GM19324 (cell line): ENCODE data around the gene ERF.

ENCODE experiments used
- ATAC-seq: cut with Tn5 transposase; IDR thresholded peaks from one replicate; pipeline ENCODE4 v1.9.1; 2021; ENCODE audit warnings: mild to moderate bottlenecking, moderate library complexity; ENCODE audit not compliant: unreplicated experiment, low FRiP score

ERF gene

DNA sequence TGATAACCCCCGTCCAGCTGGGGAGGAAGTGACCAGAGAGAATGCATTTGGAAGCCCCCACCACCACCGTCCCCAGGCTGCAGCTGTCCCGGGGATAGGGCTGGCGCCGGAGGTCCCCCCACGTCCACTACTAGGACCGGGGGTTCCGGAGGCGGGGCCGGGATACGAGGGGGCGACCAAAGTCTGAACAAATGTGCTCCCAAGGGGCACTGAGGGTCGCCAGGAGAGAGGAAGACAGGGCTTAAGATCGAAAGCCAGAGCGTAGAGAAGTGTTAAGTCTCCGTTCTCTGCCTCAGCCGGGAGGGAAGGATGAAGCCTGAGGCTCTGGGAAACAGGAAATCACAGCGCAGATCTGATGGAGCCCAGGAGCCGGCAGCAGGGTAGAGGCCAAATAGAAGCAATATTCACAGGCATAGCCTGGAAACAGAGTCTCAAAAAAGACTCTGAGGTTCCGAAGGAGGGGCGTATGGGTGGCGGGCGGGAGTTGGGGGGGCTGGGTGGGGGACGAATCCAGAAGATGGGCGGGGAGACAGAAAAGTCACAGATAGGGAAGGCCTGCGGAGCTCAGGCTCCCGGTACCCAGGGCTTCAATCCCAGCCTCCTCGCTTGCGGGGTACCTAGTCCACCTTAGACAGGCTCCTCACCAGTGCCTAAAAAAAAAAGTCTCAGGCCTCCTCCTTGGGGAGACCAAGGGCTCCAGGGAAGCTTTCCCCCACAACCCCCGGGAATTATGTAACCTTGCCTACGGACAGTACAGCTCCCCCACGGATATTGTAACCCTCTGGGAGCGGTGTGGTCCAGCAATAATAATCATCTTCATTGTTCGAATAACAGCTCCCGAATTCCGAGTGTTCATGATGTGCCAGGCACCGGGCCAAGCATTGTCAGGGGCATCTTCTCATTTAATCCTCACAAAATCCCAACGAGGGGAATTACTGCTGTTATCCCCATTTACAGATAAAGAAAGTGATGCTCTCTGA, 1.1 kb upstream of the ERF start:
- no peak for ATAC-seq

DNA sequence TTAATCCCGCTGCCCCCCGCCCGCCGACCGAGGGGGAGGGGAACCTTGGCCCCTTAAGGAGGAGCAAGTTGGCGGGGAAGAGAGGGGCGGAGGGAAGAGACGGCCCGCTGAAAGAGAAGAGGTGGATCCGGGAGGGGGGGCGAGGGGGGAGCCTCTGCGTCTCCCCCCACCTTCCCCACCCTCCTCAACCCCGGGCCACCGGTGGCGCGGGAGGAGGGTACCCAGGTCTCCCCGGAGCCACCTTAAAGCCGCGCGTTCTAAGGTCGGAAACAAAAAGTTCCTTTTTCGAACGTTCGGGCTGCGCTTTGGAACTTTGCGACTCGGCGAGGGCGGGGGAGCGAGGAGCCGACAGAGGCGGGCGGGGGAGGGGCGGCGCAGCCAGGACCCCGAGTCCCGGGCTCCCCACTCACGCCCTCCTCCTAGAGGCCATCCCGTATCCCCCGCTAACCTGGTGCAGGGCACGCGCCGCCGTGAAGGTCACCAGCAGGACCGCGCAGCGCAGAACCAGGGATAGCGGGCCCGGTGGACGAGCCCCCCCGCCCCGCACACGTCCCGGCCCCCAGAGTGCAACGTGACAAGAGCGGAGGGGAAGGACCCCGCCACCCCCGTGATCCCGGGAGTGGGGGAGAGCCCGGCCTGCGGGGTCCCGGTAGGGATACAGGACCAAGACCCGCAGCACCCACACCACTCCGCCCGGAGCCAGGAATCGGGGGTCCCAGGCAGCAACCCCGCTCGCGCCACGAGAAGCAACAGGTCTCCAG, 659 bp downstream of the ERF start:
- peak; percentile 37 for ATAC-seq

DNA sequence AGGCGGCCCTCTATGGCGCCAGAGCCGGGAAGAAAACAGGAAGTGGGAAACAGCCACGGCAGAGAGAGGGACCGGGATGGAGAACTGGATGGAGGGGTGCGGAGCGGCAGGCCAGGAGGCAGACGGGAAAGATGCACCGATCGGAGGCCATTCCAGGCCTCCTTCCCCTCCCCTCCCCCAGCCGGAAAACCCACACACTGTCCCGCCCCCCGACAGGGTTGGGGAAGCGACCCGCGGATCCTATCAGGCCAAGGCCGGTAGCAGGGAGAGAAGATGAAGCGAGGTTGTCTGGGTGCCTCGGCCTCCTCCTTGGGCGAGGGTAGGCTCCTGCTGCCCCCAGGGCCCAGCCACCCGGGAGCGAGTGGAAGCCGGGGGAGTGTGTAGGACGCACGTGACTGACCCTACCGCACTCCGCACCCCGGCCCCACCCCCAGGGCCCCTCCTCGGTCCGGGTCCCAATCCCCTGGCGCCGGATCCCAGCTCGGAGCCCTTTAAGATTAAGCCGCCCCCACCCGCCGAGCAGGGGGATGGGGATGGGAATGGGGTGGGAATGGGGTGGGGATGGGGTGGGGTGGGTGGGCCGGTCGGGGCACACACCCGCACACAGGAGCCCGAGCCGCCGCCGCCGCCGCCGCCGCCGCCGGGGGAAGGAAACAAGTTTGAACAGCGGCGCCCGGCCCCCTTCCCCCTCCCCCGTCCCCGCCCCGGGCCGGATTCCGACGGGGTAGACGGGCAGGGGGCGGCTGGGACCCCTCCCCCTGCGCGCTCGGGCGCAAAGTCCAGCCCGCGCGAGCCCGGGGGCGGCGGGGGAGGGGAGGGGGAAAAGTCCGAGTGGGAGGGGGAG, 1.5 kb downstream of the ERF start:
- ATAC-seq, result peak; percentile 5

DNA sequence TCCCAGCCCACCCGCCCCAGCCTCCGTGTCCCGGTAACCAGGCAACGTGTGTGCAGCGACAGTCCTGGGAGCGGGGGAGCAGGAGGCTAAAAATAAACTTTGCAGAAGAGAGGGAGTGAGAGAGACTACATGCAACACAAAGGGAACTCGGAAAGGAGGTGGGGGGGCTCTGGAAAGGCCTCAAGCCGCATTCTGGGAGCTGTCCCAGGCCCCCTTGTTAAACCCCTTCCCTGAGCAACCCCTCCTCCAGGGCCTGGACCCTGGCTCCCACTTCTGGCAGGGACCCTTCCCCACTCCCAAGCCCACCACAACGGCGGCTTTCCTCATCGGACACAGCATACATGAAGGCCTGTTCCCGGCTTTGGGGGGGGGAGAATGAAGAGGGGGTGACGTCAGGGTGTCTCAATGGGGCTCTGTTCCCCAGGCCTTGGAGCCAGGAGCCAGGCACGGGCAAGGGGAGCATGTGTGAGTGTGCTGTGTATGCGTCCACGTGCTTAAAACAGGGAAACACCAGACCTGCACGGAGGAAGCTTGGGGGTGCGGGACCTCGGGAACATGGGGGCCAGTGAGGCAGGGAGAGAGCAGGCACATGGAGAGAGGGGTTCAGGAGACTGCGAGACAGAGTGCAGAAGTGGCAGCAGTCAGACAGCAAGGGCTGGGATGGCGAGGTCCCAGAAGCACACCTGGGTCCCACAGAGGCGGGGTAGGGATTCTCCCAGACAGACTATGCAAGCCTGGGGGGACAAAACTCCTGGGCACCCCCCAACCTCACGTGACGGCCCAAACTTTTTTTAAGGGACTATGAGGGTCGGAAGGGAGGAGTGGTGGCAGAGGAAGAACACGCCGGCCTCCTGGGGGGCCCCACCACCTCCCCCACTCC, 2.3 kb downstream of the ERF start:
- ATAC-seq, result no peak

DNA sequence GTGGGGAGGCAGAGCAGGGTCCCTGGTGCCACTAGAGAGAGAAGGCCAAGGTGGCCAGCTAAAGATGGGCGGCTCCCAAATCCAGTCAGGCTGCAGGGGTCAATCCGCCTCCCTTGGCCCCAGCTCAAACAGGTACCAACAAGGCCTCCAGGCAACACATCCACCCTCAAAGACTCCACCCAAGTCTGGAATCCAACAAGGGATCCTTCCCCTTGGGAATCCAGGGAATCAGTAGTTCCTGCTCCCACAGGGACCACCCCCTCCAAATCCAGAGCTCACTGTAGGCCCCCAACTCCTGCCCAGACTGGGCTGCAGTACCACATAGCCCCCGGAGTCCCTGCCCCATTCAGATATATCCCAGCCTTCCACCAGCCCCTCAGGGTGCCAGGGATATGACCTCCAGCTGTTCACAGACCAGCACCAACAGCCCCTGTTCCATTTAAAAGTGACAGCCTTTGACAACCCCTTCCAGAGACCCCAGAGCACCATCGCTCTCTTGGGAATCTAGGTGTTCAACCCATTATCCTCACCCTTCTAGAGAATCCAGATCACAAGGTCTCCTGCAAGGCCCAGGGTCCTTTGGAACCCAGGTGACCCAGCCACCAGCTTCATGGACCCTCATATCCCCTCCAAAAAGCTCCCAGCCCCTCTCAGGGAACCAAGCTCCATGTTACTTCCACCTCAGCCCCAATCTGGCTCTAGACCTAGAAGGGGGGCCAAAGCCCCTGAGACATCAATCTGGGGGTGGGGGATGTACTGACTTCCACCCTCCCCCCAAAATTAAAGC, 3.2 kb downstream of the ERF start:
- no peak for ATAC-seq

DNA sequence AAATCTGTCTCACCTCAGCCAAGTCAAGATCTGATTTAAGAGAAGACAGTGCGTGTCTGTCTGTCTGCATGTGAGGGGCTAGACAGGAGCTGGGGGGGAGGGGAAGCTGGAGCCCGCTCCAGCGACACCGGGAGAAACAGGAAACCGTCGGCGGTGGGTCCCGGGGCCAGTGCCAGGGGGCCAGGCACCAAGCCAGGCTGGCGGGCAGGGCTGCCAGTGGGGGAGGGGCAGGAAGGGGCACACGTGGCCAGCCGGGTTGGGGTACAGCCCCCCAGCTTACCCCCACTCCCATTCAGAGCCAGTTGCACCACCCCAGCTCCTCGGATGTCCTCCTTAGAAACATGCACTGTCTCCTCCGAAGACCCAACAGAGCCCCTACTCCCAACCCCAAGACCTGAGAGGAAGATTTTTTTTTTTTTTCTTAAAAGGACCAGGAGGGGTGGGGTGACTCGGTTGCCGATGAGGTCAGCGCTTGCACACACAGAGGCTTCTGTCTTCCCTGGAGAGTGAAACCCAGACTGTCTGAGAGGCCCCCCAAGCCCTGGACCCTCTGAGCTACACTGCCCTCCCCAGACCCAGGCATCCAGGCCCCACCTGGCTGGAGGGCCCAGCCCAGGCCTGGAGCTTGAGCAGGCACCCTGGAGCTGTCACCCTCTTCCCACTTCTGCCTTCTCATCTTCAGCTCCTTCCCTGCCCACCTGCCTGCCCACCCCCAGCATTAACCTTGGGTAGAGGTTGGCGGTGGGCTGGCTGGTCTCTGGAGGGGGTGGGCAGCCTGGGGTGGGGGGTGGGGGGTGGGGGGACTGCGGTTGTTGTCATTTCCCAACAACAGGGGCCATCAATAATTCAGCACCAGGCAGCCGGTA, 4.0 kb downstream of the ERF start:
- ATAC-seq, result no peak

DNA sequence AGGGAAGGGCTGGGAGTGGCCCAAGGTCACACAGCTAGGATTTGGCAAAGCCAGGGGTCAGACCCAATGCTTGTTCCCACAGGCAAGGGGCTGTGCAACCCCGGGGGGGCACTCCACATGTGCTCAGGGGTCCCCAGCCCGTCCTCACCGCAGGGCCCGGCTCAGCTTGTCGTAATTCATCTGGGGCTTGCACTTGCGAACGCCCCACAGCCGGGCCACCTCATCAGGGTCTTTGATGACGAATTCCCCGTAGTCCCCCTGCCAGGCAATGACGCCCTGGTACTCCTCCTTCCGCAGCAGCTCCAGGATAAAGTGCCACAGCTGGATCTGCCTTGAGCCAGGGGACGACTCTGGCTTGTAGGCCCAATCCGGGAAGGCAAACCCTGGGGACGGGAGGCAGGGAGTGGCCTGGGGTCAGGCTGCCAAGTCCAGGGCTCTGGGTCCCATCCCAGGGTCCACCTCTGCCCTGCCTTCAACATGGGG, 4.7 kb downstream of the ERF start:
- ATAC-seq, result no peak

DNA sequence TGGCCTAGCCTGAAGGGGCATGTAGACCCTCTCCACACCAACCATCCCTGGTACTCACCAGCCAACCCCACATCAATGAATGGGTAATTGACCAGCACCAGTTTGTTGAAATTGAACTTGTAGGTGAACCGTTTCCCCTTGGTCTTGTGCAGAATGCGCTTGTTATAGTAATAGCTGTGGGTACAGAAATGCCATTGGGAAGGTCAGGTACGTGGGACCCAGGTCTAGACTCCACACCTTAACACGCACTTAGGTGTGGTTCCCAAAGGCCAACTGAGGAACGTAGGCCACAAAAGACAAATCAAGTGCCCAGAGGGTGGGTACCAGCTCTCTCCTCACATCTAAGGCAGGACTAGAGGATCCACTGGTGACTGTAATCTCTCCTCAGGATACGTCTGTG, 5.2 kb downstream of the ERF start:
- no peak for ATAC-seq

DNA sequence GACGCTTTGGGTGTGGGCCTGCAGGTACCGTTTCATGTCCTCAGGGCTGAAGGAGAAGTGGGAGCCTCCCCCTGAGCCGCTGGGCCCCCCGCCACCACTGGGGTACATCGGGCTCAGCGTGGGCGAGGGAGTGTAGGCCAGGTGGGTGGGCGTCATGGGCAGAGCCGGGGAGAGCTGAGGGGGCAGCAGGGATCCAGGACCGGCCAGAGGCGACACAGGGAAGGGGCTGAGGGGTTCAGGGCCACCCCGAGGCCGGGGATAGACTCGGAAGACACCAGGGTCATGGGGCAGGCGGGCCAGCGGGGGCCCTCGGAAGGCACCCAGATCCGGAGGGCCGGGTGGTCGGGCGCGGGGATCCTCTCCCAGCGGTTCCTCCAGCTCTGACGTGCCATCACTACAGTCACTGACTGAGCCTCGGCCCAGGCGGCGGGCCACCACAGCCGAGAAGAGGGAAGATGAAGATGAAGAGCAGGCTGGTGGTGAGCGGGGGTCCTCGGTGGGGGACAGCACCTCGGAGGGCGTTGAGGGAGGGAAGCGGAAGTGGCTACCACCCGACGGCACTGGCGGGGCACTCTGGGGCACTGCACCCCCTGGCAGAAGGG, 5.7 kb downstream of the ERF start:
- ATAC-seq, result no peak

DNA sequence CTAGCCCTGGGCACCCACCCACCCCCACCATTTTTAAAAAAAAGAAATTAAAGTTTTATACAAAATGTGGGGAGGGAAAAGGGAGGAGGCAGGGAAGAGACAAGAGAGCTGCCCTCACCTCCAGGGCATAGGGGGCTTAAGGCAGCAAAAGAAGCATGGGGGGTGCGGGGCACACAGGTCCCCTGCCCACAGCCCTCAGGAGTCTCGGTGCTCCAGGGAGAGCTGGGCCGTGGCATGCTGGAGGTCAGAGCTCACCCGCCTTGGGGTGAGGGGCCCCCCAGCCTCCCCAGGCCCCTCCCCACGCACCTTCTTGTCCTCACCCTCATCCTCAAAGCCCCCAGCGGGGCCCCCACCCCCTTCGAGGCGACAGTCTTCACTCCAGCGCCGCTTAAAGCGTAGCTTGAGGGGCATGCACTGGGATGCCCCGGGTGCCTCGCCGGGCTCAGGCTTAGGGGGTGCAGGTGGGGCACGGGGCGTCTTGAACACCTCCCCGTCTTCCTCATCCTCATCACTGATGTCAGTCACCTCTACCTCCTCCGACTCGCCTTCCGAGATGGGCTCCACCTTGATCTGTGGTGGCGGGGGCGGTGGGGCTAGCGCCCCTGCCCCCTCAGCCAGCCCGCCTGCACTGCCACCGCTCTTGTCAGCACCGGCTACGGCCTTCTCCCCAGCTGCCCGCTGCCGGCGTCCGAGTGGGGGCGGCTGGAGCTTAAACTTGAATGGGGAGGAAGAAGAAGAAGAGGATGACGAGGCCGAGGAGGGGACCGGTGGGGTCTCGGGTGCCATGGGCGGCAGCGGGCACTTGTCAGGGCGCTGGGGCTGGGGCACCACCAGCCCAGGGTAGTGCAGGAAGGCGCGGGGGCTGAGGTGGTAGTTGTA, 6.4 kb downstream of the ERF start:
- no peak for ATAC-seq

DNA sequence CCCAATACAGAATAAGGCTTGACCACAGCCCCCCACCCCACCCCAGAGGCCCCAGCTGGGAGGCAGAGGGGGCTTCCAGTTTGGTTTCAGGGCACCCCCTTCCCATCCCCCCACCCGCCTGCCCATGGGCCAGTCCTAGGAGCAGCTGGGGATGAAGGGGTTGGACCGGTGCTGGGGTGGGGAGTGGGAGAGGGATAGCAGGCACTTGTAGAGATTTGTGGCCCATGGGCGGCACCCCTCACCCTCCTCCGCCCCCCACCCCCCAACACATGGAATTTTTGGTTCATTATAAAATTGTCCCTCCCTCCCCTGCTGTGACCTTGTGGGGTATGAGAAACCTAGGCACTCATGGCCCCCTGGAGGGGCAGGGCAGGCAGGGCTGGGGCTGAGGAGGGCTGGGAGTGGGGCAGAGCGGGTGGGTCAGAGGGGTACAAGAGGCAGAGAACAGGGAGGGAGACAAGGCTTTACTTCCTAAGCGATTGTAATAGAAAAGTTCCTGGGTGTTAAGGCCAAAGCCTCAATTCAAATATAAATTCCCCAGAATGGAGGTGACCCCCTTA, 7.2 kb downstream of the ERF start:
- ATAC-seq, result no peak

DNA sequence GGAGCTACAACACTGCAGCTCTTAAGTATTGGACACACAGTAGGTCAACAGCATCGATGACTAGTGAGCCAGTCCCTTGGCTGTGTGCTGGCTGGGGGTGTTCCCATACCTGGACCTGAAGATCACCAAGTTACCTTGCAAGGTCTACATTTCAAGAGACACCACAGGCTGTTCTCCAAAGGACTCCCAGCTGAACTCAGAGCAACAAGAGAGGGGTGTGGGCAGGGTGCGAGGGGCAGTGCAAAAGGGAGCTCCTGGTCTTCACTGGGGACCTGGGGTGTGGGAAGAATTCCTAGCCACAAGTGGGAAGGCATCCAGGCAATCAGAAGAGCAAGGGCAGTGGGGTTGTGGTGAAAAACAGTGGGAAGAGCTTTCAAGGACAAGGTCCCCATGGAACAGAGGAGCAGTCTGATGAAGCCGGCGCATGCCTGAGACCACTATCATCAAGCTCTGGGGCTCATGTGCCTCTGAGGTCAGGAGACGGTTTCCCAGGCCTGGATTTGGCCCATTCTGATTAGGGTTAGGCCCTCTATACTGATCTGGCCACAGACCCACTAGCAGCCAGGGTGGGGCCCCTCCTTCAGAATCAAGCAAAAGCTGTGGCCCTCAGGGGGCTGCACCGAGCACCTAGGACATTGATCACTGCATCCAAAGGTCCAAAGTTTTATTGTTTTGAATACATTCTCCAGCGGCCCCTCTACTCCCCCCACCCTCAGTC, 7.8 kb downstream of the ERF start:
- ATAC-seq, result no peak

DNA sequence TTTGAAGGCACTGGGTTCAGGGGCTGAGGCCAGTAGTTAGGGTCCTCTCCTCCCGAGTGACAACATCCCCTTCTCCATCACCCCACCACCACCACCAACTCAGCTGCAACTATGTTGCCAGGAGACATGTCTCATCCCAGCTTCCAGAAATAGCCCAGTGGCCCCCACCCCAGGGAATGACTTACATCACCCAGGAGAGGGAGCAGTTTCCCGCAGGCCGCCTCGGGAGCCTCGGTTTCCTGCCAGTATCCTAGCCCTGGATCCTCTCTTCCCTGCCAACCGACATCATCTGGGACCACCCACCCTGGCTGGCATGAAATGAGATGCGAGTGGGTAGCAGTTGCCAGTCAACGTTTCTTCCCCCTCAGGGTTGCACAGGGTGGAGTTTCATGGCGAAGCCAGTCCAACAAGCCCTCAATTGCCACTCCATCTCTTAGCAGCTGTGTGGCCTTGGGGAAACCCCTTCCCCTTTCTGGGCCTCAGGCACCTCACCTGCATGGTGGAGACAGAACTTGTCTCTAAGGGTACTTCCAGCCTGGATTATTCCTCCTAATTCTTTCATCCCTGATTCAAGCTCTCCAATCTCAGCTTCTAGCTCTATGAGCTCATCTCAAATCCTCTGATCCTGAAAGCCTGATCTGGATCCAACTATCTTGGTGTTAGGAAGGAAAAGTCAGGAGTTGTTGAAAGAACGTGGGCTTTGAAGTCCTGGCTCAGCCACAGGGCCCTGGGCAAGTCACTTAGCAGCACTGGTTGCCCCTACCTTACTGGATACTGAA, 8.6 kb downstream of the ERF start:
- ATAC-seq, result no peak

DNA sequence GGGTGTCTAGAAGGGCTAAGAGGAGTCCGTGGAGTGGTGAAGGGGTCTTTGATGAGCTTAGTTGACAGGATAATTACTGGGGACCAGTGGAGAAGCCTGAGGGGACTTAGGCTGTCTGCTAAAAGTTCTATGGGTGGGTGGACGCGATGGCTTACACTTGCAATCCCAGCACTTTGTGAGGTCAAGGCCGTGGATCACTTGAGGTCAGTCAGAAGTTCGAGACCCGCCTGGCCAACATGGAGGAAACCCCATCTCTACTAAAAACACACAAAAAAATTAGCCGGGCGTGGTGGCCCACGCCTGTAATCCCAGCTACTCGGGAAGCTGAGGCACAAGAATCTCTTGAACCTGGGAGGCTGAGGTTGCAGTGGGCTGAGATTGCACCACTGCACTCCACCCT, 9.7 kb downstream of the ERF start:
- no peak for ATAC-seq
